Fibroblast of pulmonary artery (primary cell): ENCODE data around the gene PLCB2.

Experiments used
- DNase-seq: peaks from one replicate; pipeline ENCODE4 v3.0.0-alpha.2; 2010; ENCODE audit warnings: low read depth
- H3K4me3 ChIP-seq: replicated peaks from 2 replicates; pipeline ENCODE4 v1.5.1; 2011; ENCODE audit warnings: low read depth, mild to moderate bottlenecking, control low read depth, low read length, moderate library complexity
- TF ChIP-seq, protein P1 (sequence below): IDR thresholded peaks from 2 replicates; pipeline ENCODE4 v1.5.1; 2011; ENCODE audit warnings: mild to moderate bottlenecking, control low read depth, low read length, inconsistent platforms; ENCODE audit errors: missing control alignments

PLCB2 gene

GRCh38 chr15:40285151-40285550 is 22.6 kb downstream of the PLCB2 start:
- DNase-seq = no peak
- H3K4me3 ChIP-seq = no peak overlapping the region
- TF ChIP-seq, protein P1, sequence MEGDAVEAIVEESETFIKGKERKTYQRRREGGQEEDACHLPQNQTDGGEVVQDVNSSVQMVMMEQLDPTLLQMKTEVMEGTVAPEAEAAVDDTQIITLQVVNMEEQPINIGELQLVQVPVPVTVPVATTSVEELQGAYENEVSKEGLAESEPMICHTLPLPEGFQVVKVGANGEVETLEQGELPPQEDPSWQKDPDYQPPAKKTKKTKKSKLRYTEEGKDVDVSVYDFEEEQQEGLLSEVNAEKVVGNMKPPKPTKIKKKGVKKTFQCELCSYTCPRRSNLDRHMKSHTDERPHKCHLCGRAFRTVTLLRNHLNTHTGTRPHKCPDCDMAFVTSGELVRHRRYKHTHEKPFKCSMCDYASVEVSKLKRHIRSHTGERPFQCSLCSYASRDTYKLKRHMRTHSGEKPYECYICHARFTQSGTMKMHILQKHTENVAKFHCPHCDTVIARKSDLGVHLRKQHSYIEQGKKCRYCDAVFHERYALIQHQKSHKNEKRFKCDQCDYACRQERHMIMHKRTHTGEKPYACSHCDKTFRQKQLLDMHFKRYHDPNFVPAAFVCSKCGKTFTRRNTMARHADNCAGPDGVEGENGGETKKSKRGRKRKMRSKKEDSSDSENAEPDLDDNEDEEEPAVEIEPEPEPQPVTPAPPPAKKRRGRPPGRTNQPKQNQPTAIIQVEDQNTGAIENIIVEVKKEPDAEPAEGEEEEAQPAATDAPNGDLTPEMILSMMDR = no peak

- no peak for DNase-seq
- no peak overlapping the region for H3K4me3 ChIP-seq
- TF ChIP-seq, protein P1 = no peak
These were observed 24.0 kb downstream of the PLCB2 start for GRCh38 chr15:40283615-40284300.

DNA sequence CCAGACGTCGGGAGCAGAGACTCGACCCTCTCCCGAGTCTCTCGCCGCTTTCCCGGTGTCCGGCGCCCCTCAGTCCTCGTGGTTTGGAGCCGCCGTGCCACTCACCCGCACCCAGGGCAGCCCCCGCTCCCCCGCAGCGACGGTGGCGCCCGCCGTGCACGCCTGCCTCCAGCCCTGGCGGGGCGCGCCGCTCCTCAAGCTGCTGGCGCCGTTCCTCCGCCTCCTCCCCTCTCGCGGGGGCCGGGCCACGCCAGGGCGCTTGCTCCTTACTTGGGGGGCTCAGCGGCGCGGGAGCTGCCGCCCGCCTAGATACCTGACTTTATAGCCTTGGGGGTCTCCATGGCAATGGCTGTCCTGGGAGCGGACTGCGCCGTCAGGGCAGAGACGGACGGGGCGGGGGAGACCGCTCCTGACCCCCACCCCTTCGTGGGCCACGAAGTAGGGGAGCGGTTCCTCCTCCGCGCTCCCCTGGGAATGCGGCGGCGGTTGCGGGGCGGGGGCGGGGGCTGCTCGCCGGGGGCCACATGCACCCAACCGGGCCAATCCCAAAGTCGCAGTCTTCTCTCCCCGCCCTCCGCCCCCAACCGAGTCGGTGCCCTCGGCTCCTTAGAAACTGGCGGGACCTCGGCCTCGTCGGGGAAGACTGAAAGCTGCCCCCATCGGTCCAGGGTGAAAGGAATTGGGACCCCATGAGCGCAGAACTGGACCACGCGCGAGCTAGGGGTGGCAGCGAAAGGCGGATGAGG is 24.7 kb downstream of the PLCB2 start, which contains the start of gene ANKRD63:
TSS of gene ANKRD63 (minus strand) at position 196 of the 746 bp plus-strand sequence. CDS start 478 bp downstream, outside the sequence.
- TF ChIP-seq, protein P1 = no peak
- peak within 1 kb of the TSS; percentile 21 for H3K4me3 ChIP-seq
- no peak for DNase-seq

DNA sequence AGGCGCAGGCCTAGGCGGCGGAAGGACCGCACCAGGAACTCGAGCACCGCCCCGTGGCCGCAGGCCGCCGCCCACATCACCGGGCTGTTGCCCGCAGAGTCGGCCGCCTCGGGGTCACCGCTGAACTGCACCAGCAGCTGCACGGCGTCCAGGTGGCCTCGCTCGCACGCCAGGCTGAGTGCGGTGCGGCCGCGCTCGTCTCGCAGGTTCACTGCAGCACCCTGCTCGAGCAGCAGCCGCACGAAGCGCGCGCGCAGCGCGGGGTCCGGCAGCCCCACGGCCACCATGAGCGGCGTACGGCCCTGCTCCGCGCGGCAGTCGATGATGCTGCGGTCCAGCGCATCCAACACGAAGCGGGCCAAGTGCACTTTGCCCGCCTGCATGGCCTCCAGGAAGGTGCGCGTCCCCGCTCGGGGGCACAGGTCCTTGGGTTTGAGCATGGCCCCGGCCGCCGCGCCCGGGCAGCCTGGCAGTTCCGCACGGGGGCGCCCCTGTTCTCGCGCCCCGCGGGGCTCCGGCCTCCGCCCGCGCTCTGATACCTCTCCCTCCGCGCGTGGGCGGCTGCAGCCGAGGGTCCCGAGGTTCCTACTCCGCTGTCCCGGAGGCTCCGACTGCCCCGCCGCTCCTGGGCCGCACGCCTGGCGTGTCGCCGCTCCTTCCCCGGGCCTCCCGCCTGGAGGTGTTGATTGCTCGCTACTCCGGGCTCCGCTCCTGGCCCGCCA is 25.4 kb downstream of the PLCB2 start:
- H3K4me3 ChIP-seq = peak overlapping the region; percentile 21
- DNase-seq = no peak
- TF ChIP-seq, protein P1 = no peak

DNA sequence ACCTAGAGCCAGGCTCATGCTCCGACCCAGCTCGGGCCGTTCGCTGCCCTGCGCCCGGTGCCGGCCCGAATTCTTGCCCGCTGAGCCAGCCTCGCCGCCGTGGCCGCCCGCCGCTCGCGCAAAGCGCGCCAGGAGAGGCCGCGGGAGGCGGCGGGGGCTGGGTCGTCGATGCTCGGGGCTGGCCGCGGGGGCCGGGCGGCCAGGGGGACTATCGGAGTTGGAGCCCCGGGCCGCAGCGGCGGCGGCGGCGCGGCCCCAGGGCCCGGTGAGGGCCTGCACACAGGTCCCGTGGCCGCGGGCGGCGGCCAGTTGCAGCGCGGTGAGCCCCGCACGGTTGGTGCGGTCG is 26.0 kb downstream of the PLCB2 start:
- H3K4me3 ChIP-seq = no peak overlapping the region
- TF ChIP-seq, protein P1 = no peak

DNA sequence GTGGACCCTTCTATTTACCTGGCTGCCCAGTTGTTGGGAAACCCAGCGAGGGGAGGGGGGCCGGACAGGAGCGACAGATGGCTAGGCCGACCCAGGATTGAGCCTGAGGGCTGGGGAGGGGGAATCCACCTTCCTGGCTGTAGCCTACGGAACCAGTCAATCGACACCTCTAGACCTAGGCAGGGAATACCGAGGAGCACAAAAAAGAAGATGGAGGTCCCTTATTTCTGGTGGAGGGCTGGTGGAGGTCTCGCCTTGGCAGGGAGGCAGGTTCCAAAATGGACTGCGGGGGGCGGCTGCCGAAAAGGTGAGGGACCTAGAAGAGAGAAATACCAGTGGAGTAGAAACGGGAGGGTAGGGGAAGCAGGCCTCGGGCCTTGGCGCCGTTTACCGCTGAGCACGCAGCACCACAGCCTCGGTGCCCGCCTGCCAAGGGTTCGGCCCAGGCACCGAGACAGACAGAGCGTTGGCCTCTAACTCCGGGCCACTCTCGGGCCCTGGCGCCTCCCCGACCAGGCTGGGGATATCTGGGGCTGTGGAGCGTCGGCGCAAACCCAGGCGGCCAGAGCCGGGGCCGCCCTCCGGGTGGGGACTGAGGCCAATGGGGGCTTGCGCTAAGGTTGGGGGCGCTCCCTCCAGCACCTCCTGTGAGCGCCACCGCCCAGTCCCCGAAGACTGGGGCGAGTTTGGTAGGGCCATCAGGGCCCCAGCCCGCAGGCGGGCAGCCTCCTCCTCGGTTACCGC is 26.5 kb downstream of the PLCB2 start:
- H3K4me3 ChIP-seq = no peak overlapping the region
- TF ChIP-seq, protein P1 = no peak
- no peak for DNase-seq

More for the DNA sequence above, 26.0 kb downstream of the PLCB2 start:
- DNase-seq = no peak
